Spleen (tissue), 11 donors: Measurements from ENCODE around the gene STK39. TPM values are rescaled to one million over a fixed set of nuclear protein-coding genes. Genes with fewer than 3 reads are reported as not detected.

ENCODE experiments used
- DNase-seq: peaks from one replicate; pipeline ENCODE4 v3.0.0-alpha.2; 2020
- H3K27ac ChIP-seq, 8 donors: fragments of 200-600 bp; sonication (generic) in 7 of 8; 1 replicate in 4 of 8; 2 replicates in 4 of 8; pipeline versions ENCODE4 v1.5.0 to v1.8.0; 2016 to 2021; ENCODE audit warnings: inconsistent platforms in 4 of 8, mild to moderate bottlenecking in 4 of 8, moderate library complexity in 1 of 8
- H3K27me3 ChIP-seq, 7 donors: fragments of 200-600 bp; sonication (generic) in 6 of 7; replicated peaks in 1 of 7; 1 replicate in 4 of 7; 2 replicates in 3 of 7; pipeline versions ENCODE4 v1.5.0 to v1.8.0; 2016 to 2021; ENCODE audit warnings: inconsistent platforms in 3 of 7, mild to moderate bottlenecking in 1 of 7
- H3K36me3 ChIP-seq, 6 donors: fragments of 200-600 bp; sonication (generic) in 5 of 6; 1 replicate in 4 of 6; 2 replicates in 2 of 6; pipeline versions ENCODE4 v1.5.0 to v1.8.0; 2016 to 2021; ENCODE audit warnings: inconsistent platforms in 2 of 6
- H3K4me1 ChIP-seq, 6 donors: fragments of 200-600 bp; sonication (generic) in 5 of 6; 1 replicate in 3 of 6; 2 replicates in 3 of 6; pipeline versions ENCODE4 v1.5.0 to v1.8.0; 2016 to 2021; ENCODE audit warnings: inconsistent platforms in 3 of 6
- H3K4me3 ChIP-seq, 8 donors: fragments of 200-600 bp; sonication (generic) in 7 of 8; 1 replicate in 4 of 8; 2 replicates in 4 of 8; pipeline versions ENCODE4 v1.5.0 to v1.8.0; 2016 to 2021; ENCODE audit warnings: inconsistent platforms in 4 of 8, mild to moderate bottlenecking in 4 of 8, moderate library complexity in 2 of 8
- H3K9me3 ChIP-seq, 8 donors: fragments of 200-600 bp; sonication (generic) in 7 of 8; 1 replicate in 4 of 8; 2 replicates in 4 of 8; pipeline versions ENCODE4 v1.5.0 to v1.8.0; 2016 to 2021; ENCODE audit warnings: inconsistent platforms in 4 of 8
- CTCF ChIP-seq, 11 experiments: fragments of 200-600 bp in 7 of 11; fragments of 450-650 bp in 4 of 11; sonication (generic) in 4 of 11; IDR thresholded peaks in 8 of 11; conservative IDR thresholded peaks in 3 of 11; 1 replicate in 7 of 11; 2 replicates in 4 of 11; pipeline versions ENCODE4 v1.4.0 to v1.8.0; 2016 to 2021; ENCODE audit warnings: antibody characterized with exemption in 11 of 11, inconsistent platforms in 4 of 11, mild to moderate bottlenecking in 1 of 11
- POLR2A ChIP-seq, 3 donors: fragments of 450-650 bp; IDR thresholded peaks; one replicate each; pipeline ENCODE4 v1.5.1; 2017; ENCODE audit warnings: antibody characterized with exemption in 3 of 3, mild to moderate bottlenecking in 1 of 3
- POLR2AphosphoS5 ChIP-seq, 3 donors: sonication (generic); formaldehyde crosslinking; IDR thresholded peaks; one replicate each; pipeline ENCODE4 v1.5.1; 2017; ENCODE audit warnings: antibody characterized with exemption in 3 of 3
- WGBS, 5 donors: extraction: QIAGEN DNeasy Blood & Tissue Kit in 3 of 5; methylation state at CpG; one replicate each; pipeline versions ENCODE4 v1.1.5 to v1.1.7; 2013 to 2018; 5-methylcytosine and 5-hydroxymethylcytosine counted together
- intact Hi-C: fragments of 100-400 bp; cut with DNase I; formaldehyde crosslinking; loops from one replicate; pipeline ENCODE4 v1.15.0; 2023; ENCODE audit warnings: low total_unique reads
- polyA plus RNA-seq, 3 donors: library from polyadenylated mRNA; stranded (reverse); fragments of 200-250 nt; gene quantifications; one replicate each; pipeline ENCODE4 v1.2.1, GENCODE V29; 2013
- total RNA-seq, 7 donors: library from RNA; depleted of rRNA in 3 of 7; stranded (reverse); fragments of >200 nt in 3 of 7; fragmentation: NEBNext Ultra II Directional in 4 of 7; extraction: Animal tissue kit (Norgen Biotek cat#: 25700) in 4 of 7; gene quantifications; one replicate each; pipeline versions ENCODE4 v1.1.0 to v1.2.1, GENCODE V29; 2016 to 2021
- donor health status: healthy with polysubstance abuse.
- donor health status: DM: no; HTN: no; CAD: no; lungs with moderate emphysema.
- donor health status: DM: no; HTN: no; CAD: no.
- donor health status: Bipolar disorder and iron deficiency.
- donor health status: healthy.
- donor health status: DM: no; HTN: no; CAD: no.
- donor health status: DM: yes; HTN: yes; CAD: no.

STK39 gene
- total and polyA plus RNA-seq, 10 donors, result 8.6 to 17.8 (median 11.0) TPM

GRCh38 chr2:168255103-168255502 is 7.7 kb upstream of the STK39 start:
- DNase-seq, result no peak
- Histone ChIP-seq H3K27me3 (no peaks in the 10 kb centered on the region), H3K27ac (no peak overlapping the region), H3K9me3 (peaks cover 0 to 20% (median 18%) of the 10 kb centered on the region in 8 donors), H3K36me3 (no peaks in the 10 kb centered on the region), H3K4me3 (no peak overlapping the region), H3K4me1 (no peaks in the 10 kb centered on the region)
- WGBS, 5 donors, result 93 to 98% (median 95%) methylated on average over 8 of the region's 8 CpGs
- intact Hi-C loops, result no loop called here
- TF ChIP-seq POLR2AphosphoS5 (IDR thresholded peaks at IDR 0.05) (no peak), CTCF (IDR thresholded peaks at IDR 0.05 in 8 of 11, conservative IDR thresholded peaks at IDR 0.05 in 3 of 11) (no peak), POLR2A (IDR thresholded peaks at IDR 0.05) (no peak)

- Histone ChIP-seq H3K4me3 (no peak overlapping the region), H3K27me3 (no peaks in the 10 kb centered on the region), H3K9me3 (peaks cover 0 to 13% (median 11%) of the 10 kb centered on the region in 8 donors), H3K36me3 (no peaks in the 10 kb centered on the region), H3K27ac (no peak overlapping the region), H3K4me1 (no peaks in the 10 kb centered on the region)
- DNase-seq, result no peak
- TF ChIP-seq CTCF (IDR thresholded peaks at IDR 0.05 in 8 of 11, conservative IDR thresholded peaks at IDR 0.05 in 3 of 11) (no peak), POLR2A (IDR thresholded peaks at IDR 0.05) (no peak), POLR2AphosphoS5 (IDR thresholded peaks at IDR 0.05) (no peak)
- whole genome bisulfite sequencing, 5 donors, result 85 to 92% (median 91%) methylated on average over 3 of the region's 3 CpGs
- intact Hi-C loops, result no loop called here
Measured at GRCh38 chr2:168254158-168254935, 7.0 kb upstream of the STK39 start.

GRCh38 chr2:168253379-168253778 is 6.0 kb upstream of the STK39 start:
- no peak for TF ChIP-seq POLR2AphosphoS5 (IDR thresholded peaks at IDR 0.05)
- no peak for TF ChIP-seq POLR2A (IDR thresholded peaks at IDR 0.05)
- no peak for TF ChIP-seq CTCF (IDR thresholded peaks at IDR 0.05 in 8 of 11, conservative IDR thresholded peaks at IDR 0.05 in 3 of 11)
- intact Hi-C loops, result no loop called here
- H3K27me3 ChIP-seq, result no peaks in the 10 kb centered on the region
- H3K27ac ChIP-seq, result no peak overlapping the region
- no peak overlapping the region for H3K4me3 ChIP-seq
- H3K4me1 ChIP-seq, result peaks cover 0 to under 1% (median under 1%) of the 10 kb centered on the region in 6 donors
- WGBS, 5 donors, result 45 to 93% (median 69%) methylated on average over 2 of the region's 2 CpGs
- peaks cover 0 to 4% (median 2%) of the 10 kb centered on the region in 8 donors for H3K9me3 ChIP-seq
- no peaks in the 10 kb centered on the region for H3K36me3 ChIP-seq
- DNase-seq, result no peak

- DNase-seq, result no peak
- no peak overlapping the region for H3K4me3 ChIP-seq
- H3K36me3 ChIP-seq, result no peaks in the 10 kb centered on the region
- H3K27ac ChIP-seq, result no peak overlapping the region
- intact Hi-C loops, result no loop called here
- H3K27me3 ChIP-seq, result no peaks in the 10 kb centered on the region
- no peaks in the 10 kb centered on the region for H3K9me3 ChIP-seq
- no peak for TF ChIP-seq POLR2A (IDR thresholded peaks at IDR 0.05)
- no peak for TF ChIP-seq CTCF (IDR thresholded peaks at IDR 0.05 in 8 of 11, conservative IDR thresholded peaks at IDR 0.05 in 3 of 11)
- TF ChIP-seq POLR2AphosphoS5 (IDR thresholded peaks at IDR 0.05), result no peak
- peaks cover 0 to 5% (median 4%) of the 10 kb centered on the region in 6 donors for H3K4me1 ChIP-seq
Measured at GRCh38 chr2:168252976-168253375, 5.6 kb upstream of the STK39 start.
